HG03342 (cell line): ENCODE measurements around the gene CNTNAP4.

Source experiments
- ATAC-seq: cut with Tn5 transposase; IDR thresholded peaks from one replicate; pipeline ENCODE4 v1.9.1; 2021; ENCODE audit warnings: mild to moderate bottlenecking, moderate library complexity; ENCODE audit not compliant: unreplicated experiment

Gene CNTNAP4

GRCh38 chr16:76484020-76484419, 206.8 kb downstream of the CNTNAP4 start:
- no peak for ATAC-seq

- no peak for ATAC-seq
Measured at GRCh38 chr16:76486740-76487139, 209.5 kb downstream of the CNTNAP4 start.

- no peak for ATAC-seq
Measured at GRCh38 chr16:76487411-76488064, 210.3 kb downstream of the CNTNAP4 start.

GRCh38 chr16:76488065-76488417, 210.8 kb downstream of the CNTNAP4 start:
- ATAC-seq, result no peak

GRCh38 chr16:76490036-76490639, 212.9 kb downstream of the CNTNAP4 start:
- ATAC-seq, result no peak

GRCh38 chr16:76500006-76500405, 222.8 kb downstream of the CNTNAP4 start:
- no peak for ATAC-seq

- ATAC-seq, result no peak
Measured at GRCh38 chr16:76502063-76502462, 224.9 kb downstream of the CNTNAP4 start.

GRCh38 chr16:76502555-76502954, 225.4 kb downstream of the CNTNAP4 start:
- no peak for ATAC-seq

GRCh38 chr16:76503091-76503490, 225.9 kb downstream of the CNTNAP4 start:
- ATAC-seq, result no peak

GRCh38 chr16:76511203-76511602, 234.0 kb downstream of the CNTNAP4 start:
- ATAC-seq, result no peak

GRCh38 chr16:76518781-76519180, 241.6 kb downstream of the CNTNAP4 start:
- ATAC-seq, result no peak

- no peak for ATAC-seq
Measured at GRCh38 chr16:76524356-76524755, 247.2 kb downstream of the CNTNAP4 start.

GRCh38 chr16:76524769-76525168, 247.6 kb downstream of the CNTNAP4 start:
- no peak for ATAC-seq

GRCh38 chr16:76527244-76527643, 250.0 kb downstream of the CNTNAP4 start:
- ATAC-seq, result no peak

- no peak for ATAC-seq
Measured at GRCh38 chr16:76529120-76529519, 251.9 kb downstream of the CNTNAP4 start.

GRCh38 chr16:76531236-76531635, 254.0 kb downstream of the CNTNAP4 start:
- ATAC-seq, result no peak

GRCh38 chr16:76532188-76532973, 255.2 kb downstream of the CNTNAP4 start:
- no peak for ATAC-seq

- no peak for ATAC-seq
Measured at GRCh38 chr16:76539609-76540008, 262.4 kb downstream of the CNTNAP4 start.

GRCh38 chr16:76541070-76541469, 263.9 kb downstream of the CNTNAP4 start:
- no peak for ATAC-seq

- ATAC-seq, result no peak
Measured at GRCh38 chr16:76565542-76565941, 288.3 kb downstream of the CNTNAP4 start.

GRCh38 chr16:76571755-76572154, 294.6 kb downstream of the CNTNAP4 start:
- no peak for ATAC-seq

- no peak for ATAC-seq
Measured at GRCh38 chr16:76573281-76573680, 296.1 kb downstream of the CNTNAP4 start.
